Spleen (tissue), 11 donors: Measurements from ENCODE around the gene SIRT4. TPM values are rescaled to one million over a fixed set of nuclear protein-coding genes. Genes with fewer than 3 reads are reported as not detected.

Source experiments
- DNase-seq: peaks from one replicate; pipeline ENCODE4 v3.0.0-alpha.2; 2020
- H3K27ac ChIP-seq, 8 donors: fragments of 200-600 bp; sonication (generic) in 7 of 8; 1 replicate in 4 of 8; 2 replicates in 4 of 8; pipeline versions ENCODE4 v1.5.0 to v1.8.0; 2016 to 2021; ENCODE audit warnings: inconsistent platforms in 4 of 8, mild to moderate bottlenecking in 4 of 8, moderate library complexity in 1 of 8
- H3K27me3 ChIP-seq, 7 donors: fragments of 200-600 bp; sonication (generic) in 6 of 7; replicated peaks in 1 of 7; 1 replicate in 4 of 7; 2 replicates in 3 of 7; pipeline versions ENCODE4 v1.5.0 to v1.8.0; 2016 to 2021; ENCODE audit warnings: inconsistent platforms in 3 of 7, mild to moderate bottlenecking in 1 of 7
- H3K36me3 ChIP-seq, 6 donors: fragments of 200-600 bp; sonication (generic) in 5 of 6; 1 replicate in 4 of 6; 2 replicates in 2 of 6; pipeline versions ENCODE4 v1.5.0 to v1.8.0; 2016 to 2021; ENCODE audit warnings: inconsistent platforms in 2 of 6
- H3K4me1 ChIP-seq, 6 donors: fragments of 200-600 bp; sonication (generic) in 5 of 6; 1 replicate in 3 of 6; 2 replicates in 3 of 6; pipeline versions ENCODE4 v1.5.0 to v1.8.0; 2016 to 2021; ENCODE audit warnings: inconsistent platforms in 3 of 6
- H3K4me3 ChIP-seq, 8 donors: fragments of 200-600 bp; sonication (generic) in 7 of 8; 1 replicate in 4 of 8; 2 replicates in 4 of 8; pipeline versions ENCODE4 v1.5.0 to v1.8.0; 2016 to 2021; ENCODE audit warnings: inconsistent platforms in 4 of 8, mild to moderate bottlenecking in 4 of 8, moderate library complexity in 2 of 8
- H3K9me3 ChIP-seq, 8 donors: fragments of 200-600 bp; sonication (generic) in 7 of 8; 1 replicate in 4 of 8; 2 replicates in 4 of 8; pipeline versions ENCODE4 v1.5.0 to v1.8.0; 2016 to 2021; ENCODE audit warnings: inconsistent platforms in 4 of 8
- POLR2A ChIP-seq, 3 donors: fragments of 450-650 bp; IDR thresholded peaks; one replicate each; pipeline ENCODE4 v1.5.1; 2017; ENCODE audit warnings: antibody characterized with exemption in 3 of 3, mild to moderate bottlenecking in 1 of 3
- POLR2AphosphoS5 ChIP-seq, 3 donors: sonication (generic); formaldehyde crosslinking; IDR thresholded peaks; one replicate each; pipeline ENCODE4 v1.5.1; 2017; ENCODE audit warnings: antibody characterized with exemption in 3 of 3
- WGBS, 5 donors: extraction: QIAGEN DNeasy Blood & Tissue Kit in 3 of 5; methylation state at CpG; one replicate each; pipeline versions ENCODE4 v1.1.5 to v1.1.7; 2013 to 2018; 5-methylcytosine and 5-hydroxymethylcytosine counted together
- intact Hi-C: fragments of 100-400 bp; cut with DNase I; formaldehyde crosslinking; loops from one replicate; pipeline ENCODE4 v1.15.0; 2023; ENCODE audit warnings: low total_unique reads
- polyA plus RNA-seq, 3 donors: library from polyadenylated mRNA; stranded (reverse); fragments of 200-250 nt; gene quantifications; one replicate each; pipeline ENCODE4 v1.2.1, GENCODE V29; 2013
- small RNA-seq, 4 donors: library from RNA; depleted of rRNA; stranded (forward); fragments of <200 nt; gene quantifications; one replicate each; pipeline ENCODE3, GENCODE V24; 2016
- total RNA-seq, 7 donors: library from RNA; depleted of rRNA in 3 of 7; stranded (reverse); fragments of >200 nt in 3 of 7; fragmentation: NEBNext Ultra II Directional in 4 of 7; extraction: Animal tissue kit (Norgen Biotek cat#: 25700) in 4 of 7; gene quantifications; one replicate each; pipeline versions ENCODE4 v1.1.0 to v1.2.1, GENCODE V29; 2016 to 2021
- TF ChIP-seq, protein P1 (sequence below), 11 experiments: fragments of 200-600 bp in 7 of 11; fragments of 450-650 bp in 4 of 11; sonication (generic) in 4 of 11; IDR thresholded peaks in 8 of 11; conservative IDR thresholded peaks in 3 of 11; 1 replicate in 7 of 11; 2 replicates in 4 of 11; pipeline versions ENCODE4 v1.4.0 to v1.8.0; 2016 to 2021; ENCODE audit warnings: antibody characterized with exemption in 11 of 11, inconsistent platforms in 4 of 11, mild to moderate bottlenecking in 1 of 11
- donor health status: healthy with polysubstance abuse.
- donor health status: DM: no; HTN: no; CAD: no; lungs with moderate emphysema.
- donor health status: DM: no; HTN: no; CAD: no.
- donor health status: Bipolar disorder and iron deficiency.
- donor health status: healthy.
- donor health status: DM: no; HTN: no; CAD: no.
- donor health status: DM: yes; HTN: yes; CAD: no.

SIRT4 gene
- total and polyA plus RNA-seq, 10 donors = 0.66 to 2.6 (median 1.4) TPM

DNA sequence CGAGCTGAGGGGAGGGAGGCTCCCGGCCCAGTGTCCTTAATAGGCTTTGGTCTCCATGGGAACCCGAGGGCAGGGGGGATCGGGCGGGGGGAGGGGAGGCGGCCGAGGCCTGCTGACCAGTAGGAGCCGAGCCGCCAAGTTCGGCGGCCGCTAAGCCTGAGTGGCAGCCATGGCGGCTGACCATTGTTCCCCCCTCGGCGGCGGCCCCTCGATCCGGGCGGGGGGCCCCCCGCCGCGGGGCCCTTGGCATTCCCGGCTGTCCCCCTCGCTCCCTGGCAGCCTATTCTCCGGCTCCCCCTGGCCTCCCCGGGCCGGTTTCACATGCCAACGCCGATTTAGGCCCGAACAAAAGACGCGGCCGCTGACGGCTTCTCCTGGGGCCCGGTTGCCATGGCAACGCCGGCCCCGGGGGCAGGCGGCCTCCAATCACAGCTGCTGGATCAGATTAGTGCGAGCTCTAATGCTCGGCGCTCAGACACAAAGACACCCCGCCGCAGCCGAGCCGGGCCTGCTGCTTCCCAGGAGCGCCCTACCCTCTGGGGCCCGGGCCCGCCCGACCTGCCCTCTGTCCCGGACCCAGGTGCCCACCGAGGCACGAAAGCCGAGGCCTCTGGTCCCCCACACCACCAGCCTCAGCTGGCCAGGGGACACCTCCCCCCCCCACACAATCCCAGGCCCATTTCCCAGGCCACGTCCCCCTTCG is 59.5 kb downstream of the SIRT4 start:
- DNase-seq = no peak
- H3K36me3 ChIP-seq = no peaks in the 10 kb centered on the region
- intact Hi-C loops = no loop called here
- H3K27me3 ChIP-seq = peaks cover 0 to 95% (median 20%) of the 10 kb centered on the region in 7 donors
- 9 to 47% (median 11%) methylated on average over 6 to 56 of the region's 56 CpGs for WGBS, 5 donors
- no peaks in the 10 kb centered on the region for H3K9me3 ChIP-seq
- peaks cover 0 to 11% (median 8%) of the 10 kb centered on the region in 6 donors for H3K4me1 ChIP-seq
- peak overlapping the region in 6 of 8 donors; percentile 2 to 54 (median 19) for H3K4me3 ChIP-seq
- no peak overlapping the region for H3K27ac ChIP-seq
- no peak for TF ChIP-seq POLR2A (IDR thresholded peaks at IDR 0.05)
- no peak for TF ChIP-seq POLR2AphosphoS5 (IDR thresholded peaks at IDR 0.05)
- TF ChIP-seq, protein P1, sequence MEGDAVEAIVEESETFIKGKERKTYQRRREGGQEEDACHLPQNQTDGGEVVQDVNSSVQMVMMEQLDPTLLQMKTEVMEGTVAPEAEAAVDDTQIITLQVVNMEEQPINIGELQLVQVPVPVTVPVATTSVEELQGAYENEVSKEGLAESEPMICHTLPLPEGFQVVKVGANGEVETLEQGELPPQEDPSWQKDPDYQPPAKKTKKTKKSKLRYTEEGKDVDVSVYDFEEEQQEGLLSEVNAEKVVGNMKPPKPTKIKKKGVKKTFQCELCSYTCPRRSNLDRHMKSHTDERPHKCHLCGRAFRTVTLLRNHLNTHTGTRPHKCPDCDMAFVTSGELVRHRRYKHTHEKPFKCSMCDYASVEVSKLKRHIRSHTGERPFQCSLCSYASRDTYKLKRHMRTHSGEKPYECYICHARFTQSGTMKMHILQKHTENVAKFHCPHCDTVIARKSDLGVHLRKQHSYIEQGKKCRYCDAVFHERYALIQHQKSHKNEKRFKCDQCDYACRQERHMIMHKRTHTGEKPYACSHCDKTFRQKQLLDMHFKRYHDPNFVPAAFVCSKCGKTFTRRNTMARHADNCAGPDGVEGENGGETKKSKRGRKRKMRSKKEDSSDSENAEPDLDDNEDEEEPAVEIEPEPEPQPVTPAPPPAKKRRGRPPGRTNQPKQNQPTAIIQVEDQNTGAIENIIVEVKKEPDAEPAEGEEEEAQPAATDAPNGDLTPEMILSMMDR (IDR thresholded peaks at IDR 0.05 in 8 of 11, conservative IDR thresholded peaks at IDR 0.05 in 3 of 11) = no peak

Small RNAs within 50 kb of the gene (small RNA-seq; reads per million reads assigned to genes)
- gene RNU4-1 = 3,174 to 34,317 (median 18,114) reads per million in 4 donors
- gene RNU4-2 = 1,260 to 1,617 (median 1,410) reads per million in 4 donors
- 0 reads per million in 4 donors for gene RNU6-1088P

Other genes starting within 250 kb of the SIRT4 start
- 10 to 100 TPM; 25.7 to 69.8 (median 58.4) TPM for gene RAB35, start 185.6 kb upstream of the SIRT4 start, total RNA-seq
- gene RAB35, start 185.6 kb upstream of the SIRT4 start, polyA plus RNA-seq = 10 to 100 TPM; 14.8 to 40.1 (median 16.9) TPM
- 100 to 1,000 TPM in 4 of 7 donors, 10 to 100 TPM in 3; 91.6 to 131 (median 106) TPM for gene GCN1, start 107.6 kb upstream of the SIRT4 start, total RNA-seq
- gene GCN1, start 107.6 kb upstream of the SIRT4 start, polyA plus RNA-seq = 10 to 100 TPM; 10.4 to 22.1 (median 14.5) TPM
- gene RPLP0, start 101.2 kb upstream of the SIRT4 start, total RNA-seq = 1,000 to 10,000 TPM; 1,023 to 1,741 (median 1,286) TPM
- gene RPLP0, start 101.2 kb upstream of the SIRT4 start, polyA plus RNA-seq = 1,000 to 10,000 TPM; 3,423 to 5,071 (median 3,908) TPM
- 100 to 1,000 TPM in 5 of 7 donors, 10 to 100 TPM in 2; 91.8 to 161 (median 149) TPM for gene PXN, start 36.6 kb upstream of the SIRT4 start, total RNA-seq
- gene PXN, start 36.6 kb upstream of the SIRT4 start, polyA plus RNA-seq = 10 to 100 TPM; 22.3 to 49.8 (median 35.6) TPM
- over 10,000 TPM in 4 of 7 donors, under 1 TPM in 3; under 0.01 to 20,748 (median 15,186) TPM for gene RNU4-2, start 10.4 kb upstream of the SIRT4 start, total RNA-seq
- not detected for gene RNU4-2, start 10.4 kb upstream of the SIRT4 start, polyA plus RNA-seq
- 1,000 to 10,000 TPM in 4 of 7 donors, under 1 TPM in 2, not detected in 1; under 0.01 to 7,358 (median 2,736) TPM for gene RNU4-1, start 9.1 kb upstream of the SIRT4 start, total RNA-seq
- gene RNU4-1, start 9.1 kb upstream of the SIRT4 start, polyA plus RNA-seq = not detected
- 1 to 10 TPM in 3 of 7 donors, not detected in 4; 1.1 to 1.9 (median 1.4) TPM for gene PLA2G1B, start 25.5 kb downstream of the SIRT4 start, total RNA-seq
- under 1 TPM; 0.29 to 0.83 (median 0.56) TPM for gene PLA2G1B, start 25.5 kb downstream of the SIRT4 start, polyA plus RNA-seq
- gene MSI1, start 66.8 kb downstream of the SIRT4 start, total RNA-seq = under 1 TPM in 1 of 7 donors, not detected in 6; 0.35 TPM
- gene MSI1, start 66.8 kb downstream of the SIRT4 start, polyA plus RNA-seq = under 1 TPM in 2 of 3 donors, not detected in 1; 0.02 to 0.03 TPM
- gene COX6A1, start 135.8 kb downstream of the SIRT4 start, total RNA-seq = 100 to 1,000 TPM; 182 to 427 (median 190) TPM
- gene COX6A1, start 135.8 kb downstream of the SIRT4 start, polyA plus RNA-seq = 100 to 1,000 TPM; 382 to 551 (median 480) TPM
- 10 to 100 TPM; 10.2 to 15.9 (median 12.9) TPM for gene TRIAP1, start 144.1 kb downstream of the SIRT4 start, total RNA-seq
- gene TRIAP1, start 144.1 kb downstream of the SIRT4 start, polyA plus RNA-seq = 10 to 100 TPM; 31.0 to 35.9 (median 34.1) TPM
- gene GATC, start 144.1 kb downstream of the SIRT4 start, total RNA-seq = 10 to 100 TPM; 16.1 to 26.0 (median 23.3) TPM
- gene GATC, start 144.1 kb downstream of the SIRT4 start, polyA plus RNA-seq = 10 to 100 TPM in 1 of 3 donors, 1 to 10 TPM in 2; 7.0 to 12.4 (median 8.9) TPM
- 100 to 1,000 TPM; 107 to 166 (median 142) TPM for gene SRSF9, start 167.4 kb downstream of the SIRT4 start, total RNA-seq
- 100 to 1,000 TPM; 119 to 160 (median 143) TPM for gene SRSF9, start 167.4 kb downstream of the SIRT4 start, polyA plus RNA-seq
- 100 to 1,000 TPM in 6 of 7 donors, 10 to 100 TPM in 1; 84.1 to 220 (median 152) TPM for gene DYNLL1, start 193.8 kb downstream of the SIRT4 start, total RNA-seq
- gene DYNLL1, start 193.8 kb downstream of the SIRT4 start, polyA plus RNA-seq = 100 to 1,000 TPM; 164 to 338 (median 313) TPM
- 10 to 100 TPM; 18.6 to 24.0 (median 20.2) TPM for gene COQ5, start 226.8 kb downstream of the SIRT4 start, total RNA-seq
- gene COQ5, start 226.8 kb downstream of the SIRT4 start, polyA plus RNA-seq = 10 to 100 TPM; 29.2 to 34.6 (median 32.5) TPM
- gene RNF10, start 232.0 kb downstream of the SIRT4 start, total RNA-seq = 100 to 1,000 TPM; 172 to 428 (median 248) TPM
- gene RNF10, start 232.0 kb downstream of the SIRT4 start, polyA plus RNA-seq = 100 to 1,000 TPM; 101 to 134 (median 125) TPM